Loucy (cell line): ENCODE results near the gene PI4KA.

Experiments
- CTCF ChIP-seq: fragments of 200-600 bp; sonication (generic); conservative IDR thresholded peaks from 2 replicates; pipeline ENCODE4 v1.5.1; 2014; ENCODE audit warnings: mild to moderate bottlenecking, antibody characterized with exemption, low read length
- EZH2phosphoT487 ChIP-seq: fragments of 200-600 bp; IDR thresholded peaks from 2 replicates; pipeline ENCODE4 v1.6.1; 2018; ENCODE audit warnings: antibody characterized with exemption, mild to moderate bottlenecking, moderate library complexity, borderline replicate concordance

DNA sequence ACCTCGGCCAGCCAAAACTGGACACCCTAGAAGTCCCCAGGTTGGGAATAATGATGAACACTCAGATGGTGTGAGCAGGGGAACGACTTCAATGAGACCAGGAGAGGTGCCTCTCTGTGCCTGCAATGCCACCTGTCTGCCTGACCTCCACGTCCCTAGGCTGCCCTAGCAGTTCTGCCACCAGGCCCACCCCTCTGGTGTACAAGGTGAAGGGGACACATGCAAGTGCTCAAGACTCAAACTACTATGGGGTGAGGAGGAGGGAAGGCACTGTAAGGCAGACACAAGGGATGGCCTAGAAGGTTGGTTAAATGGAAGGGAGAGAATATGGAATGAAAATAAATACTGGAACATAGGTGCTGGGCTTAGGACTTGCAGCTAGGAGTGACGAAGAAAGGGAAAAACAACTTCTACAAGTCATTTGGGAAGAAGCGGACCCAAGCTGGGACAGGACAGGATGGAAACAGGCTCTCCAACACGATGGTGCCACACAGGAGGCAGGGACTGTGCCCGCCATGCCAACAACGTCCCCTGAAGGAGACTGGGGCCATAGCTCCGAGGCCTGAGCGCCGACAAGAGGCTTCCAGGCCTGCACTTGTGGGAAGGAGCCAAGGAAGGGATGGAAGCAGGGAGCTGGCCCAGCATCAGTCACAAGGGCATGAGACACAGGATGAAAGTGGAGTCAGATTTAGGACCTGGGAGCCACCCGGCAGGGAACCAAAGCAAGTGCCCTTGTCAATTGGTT is 66.2 kb downstream of the PI4KA start:
- no peak for TF ChIP-seq CTCF
- TF ChIP-seq EZH2phosphoT487 = no peak
